ENCODE measurements around the gene ACSM3.

Gene ACSM3

GRCh38 chr16:20807862-20808261 lies 44.0 kb downstream of the ACSM3 start:
- TF ChIP-seq CTCF (IDR thresholded peaks at IDR 0.05; ENCODE audit: control extremely low read depth, extremely low read depth, low read depth, missing control alignments): no peak
- no peak for DNase-seq (ENCODE audit: extremely low spot score)
- ChIA-PET CTCF (interaction anchor here (1.2 to 2.4 kb wide), 2 partner anchors 11 to 26 kb away, joined by 3 to 12 read pairs; no protein-coding TSS in a partner anchor), POLR2A (no interaction called here)

GRCh38 chr16:20811889-20812439 lies 48.1 kb downstream of the ACSM3 start:
- no peak for TF ChIP-seq CTCF (IDR thresholded peaks at IDR 0.05; ENCODE audit: control extremely low read depth, extremely low read depth, low read depth, missing control alignments)
- ChIA-PET POLR2A (no interaction called here), CTCF (interaction anchor here (1.3 to 1.6 kb wide), 2 partner anchors 12 to 272 kb away, joined by 3 to 4 read pairs; no protein-coding TSS in a partner anchor)
- no peak for DNase-seq (ENCODE audit: extremely low spot score)

- CTCF ChIA-PET: interaction anchor here (0.9 to 1.6 kb wide), 4 partner anchors 9 to 272 kb away, joined by 3 to 4 read pairs (median 4); no protein-coding TSS in a partner anchor
- DNase-seq (ENCODE audit: extremely low spot score): no peak
- no peak for TF ChIP-seq CTCF (IDR thresholded peaks at IDR 0.05; ENCODE audit: control extremely low read depth, extremely low read depth, low read depth, missing control alignments)
- POLR2A ChIA-PET: no interaction called here
Measured at GRCh38 chr16:20812510-20812909, 48.7 kb downstream of the ACSM3 start.

- TF ChIP-seq CTCF (IDR thresholded peaks at IDR 0.05; ENCODE audit: control extremely low read depth, extremely low read depth, low read depth, missing control alignments): no peak
- POLR2A ChIA-PET: no interaction called here
- no peak for DNase-seq (ENCODE audit: extremely low spot score)
- CTCF ChIA-PET: interaction anchor here (0.9 to 2.1 kb wide), 4 partner anchors 8 to 38 kb away, joined by 3 to 7 read pairs (median 5); no protein-coding TSS in a partner anchor
Measured at GRCh38 chr16:20814784-20815183, 51.0 kb downstream of the ACSM3 start.

GRCh38 chr16:20818929-20819585 lies 55.2 kb downstream of the ACSM3 start:
- no peak for DNase-seq (ENCODE audit: extremely low spot score)
- ChIA-PET POLR2A (no interaction called here), CTCF (interaction anchor here (1.1 to 3.9 kb wide), 3 partner anchors 11 to 30 kb away, joined by 3 to 18 read pairs (median 7); partner anchors contain the start of genes ERI2 and REXO5)
- no peak for TF ChIP-seq CTCF (IDR thresholded peaks at IDR 0.05; ENCODE audit: control extremely low read depth, extremely low read depth, low read depth, missing control alignments)

GRCh38 chr16:20821682-20822081 lies 57.9 kb downstream of the ACSM3 start:
- POLR2A ChIA-PET: no interaction called here
- no peak for DNase-seq (ENCODE audit: extremely low spot score)
- CTCF ChIA-PET: interaction anchor here (1.2 kb wide), 1 partner anchor 9 kb away, joined by 4 read pairs; no protein-coding TSS in a partner anchor
- TF ChIP-seq CTCF (IDR thresholded peaks at IDR 0.05; ENCODE audit: control extremely low read depth, extremely low read depth, low read depth, missing control alignments): no peak
